HG03066 (cell line): ENCODE data around the gene GEN1.

Experiments
- ATAC-seq: cut with Tn5 transposase; IDR thresholded peaks from one replicate; pipeline ENCODE4 v1.9.1; 2021; ENCODE audit warnings: low read depth; ENCODE audit not compliant: unreplicated experiment

The GEN1 gene

DNA sequence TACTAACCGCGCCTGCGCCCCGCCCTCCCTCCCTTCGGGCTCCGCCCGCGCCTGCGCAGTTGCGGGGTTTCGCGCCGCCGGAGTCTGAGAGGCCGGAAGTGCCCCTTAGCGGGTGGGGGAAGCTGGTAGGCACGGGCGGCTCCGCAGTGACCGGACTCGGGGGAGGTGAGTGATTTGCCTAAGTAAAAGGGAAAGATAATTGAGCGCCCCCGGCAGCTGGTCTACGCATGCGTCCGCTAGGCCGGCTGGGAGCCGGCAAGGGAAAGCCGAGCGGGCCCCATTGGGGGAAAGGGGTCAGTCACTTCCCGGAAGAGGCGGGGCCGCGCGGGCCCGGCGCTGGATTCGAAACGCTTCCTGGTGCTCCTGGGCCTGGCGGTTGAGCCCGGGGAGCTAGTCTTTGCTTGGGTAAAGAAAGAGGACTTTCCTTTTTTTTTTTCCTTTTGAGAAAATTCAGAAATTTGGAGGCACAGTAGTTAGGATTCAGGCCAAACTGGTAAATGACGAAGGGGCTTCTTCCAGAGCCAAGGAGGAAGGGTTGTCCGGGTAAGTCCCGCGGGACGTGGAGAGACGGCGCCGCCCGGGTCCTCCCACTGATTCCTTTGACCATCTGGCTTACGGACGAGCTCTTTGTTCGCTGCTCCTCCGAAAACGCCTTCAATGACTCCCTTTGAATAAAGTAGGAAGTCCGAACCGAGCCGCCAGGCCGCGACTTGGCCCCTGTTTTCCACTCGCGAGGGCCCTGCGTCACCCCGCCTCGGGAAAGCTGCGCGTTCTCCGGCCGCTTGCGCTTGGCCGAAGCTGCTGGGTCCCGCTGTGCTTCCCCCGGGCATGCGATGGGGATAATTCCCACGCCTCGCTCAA, at the start of gene GEN1, which contains the start of gene SMC6:
Gene GEN1, plus strand, starts transcription at position 336 of the 861 bp plus-strand sequence. CDS start 5,806 bp downstream, outside the sequence.
Gene SMC6, minus strand, starts transcription at position 8 of the 861 bp plus-strand sequence. CDS start 7,864 bp downstream, outside the sequence.
- ATAC-seq, result peak; percentile 53

DNA sequence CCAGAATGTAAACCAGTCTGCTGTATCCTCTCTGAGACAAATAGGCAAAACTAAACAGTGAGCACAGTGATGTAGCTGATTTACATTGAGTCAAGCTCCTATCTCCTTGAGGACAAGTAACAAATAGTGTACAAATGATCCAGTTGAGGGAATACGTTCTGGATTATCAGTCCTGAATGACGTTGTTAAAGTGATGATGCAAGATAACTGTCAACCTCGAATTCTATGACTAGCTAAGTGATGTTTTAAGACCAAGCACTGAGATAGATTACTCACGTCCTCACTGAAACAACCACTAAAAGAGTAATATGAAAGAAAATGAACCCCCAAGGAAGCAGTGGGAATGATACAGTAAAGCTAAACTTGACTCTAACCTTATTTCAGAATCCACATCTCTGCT, 47.1 kb upstream of the GEN1 start:
- ATAC-seq, result no peak

- no peak for ATAC-seq
Measured at GRCh38 chr2:17708501-17708900, 45.4 kb upstream of the GEN1 start.

- no peak for ATAC-seq
Measured at GRCh38 chr2:17709897-17710296, 44.0 kb upstream of the GEN1 start.

DNA sequence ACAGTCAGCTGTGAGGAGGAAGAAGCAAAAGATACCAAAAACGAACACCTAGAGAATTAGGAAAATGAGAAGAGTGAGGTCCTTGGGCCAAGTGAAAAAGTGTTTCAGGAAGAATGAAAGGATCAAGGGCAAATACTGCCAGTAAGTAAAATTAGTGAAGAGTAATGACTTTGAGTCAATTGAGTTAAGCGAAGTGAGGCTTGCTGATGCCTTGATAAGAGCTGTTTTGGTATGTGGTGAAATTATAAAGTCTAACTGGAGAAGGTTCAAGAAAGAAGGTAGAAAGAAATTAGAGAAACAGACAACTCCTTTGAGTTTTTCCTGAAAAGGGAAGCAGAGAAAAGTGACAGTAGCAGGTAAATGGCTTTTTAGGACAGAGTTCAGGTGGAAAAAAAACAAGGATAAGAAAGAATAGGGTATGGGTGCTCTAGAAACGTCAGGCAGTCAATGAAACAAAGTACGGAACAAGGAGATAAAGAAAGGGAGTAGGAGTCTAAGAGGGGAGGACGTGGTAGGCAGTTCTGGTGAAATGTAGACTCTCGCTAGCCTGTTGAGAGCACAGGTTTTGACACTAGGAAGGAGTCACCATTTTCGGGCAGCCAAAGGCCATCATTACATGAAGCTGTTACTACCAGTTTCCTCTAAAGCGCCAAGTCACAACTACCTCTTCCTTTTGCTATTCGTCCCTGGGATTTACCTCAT, 43.2 kb upstream of the GEN1 start:
- ATAC-seq, result no peak

DNA sequence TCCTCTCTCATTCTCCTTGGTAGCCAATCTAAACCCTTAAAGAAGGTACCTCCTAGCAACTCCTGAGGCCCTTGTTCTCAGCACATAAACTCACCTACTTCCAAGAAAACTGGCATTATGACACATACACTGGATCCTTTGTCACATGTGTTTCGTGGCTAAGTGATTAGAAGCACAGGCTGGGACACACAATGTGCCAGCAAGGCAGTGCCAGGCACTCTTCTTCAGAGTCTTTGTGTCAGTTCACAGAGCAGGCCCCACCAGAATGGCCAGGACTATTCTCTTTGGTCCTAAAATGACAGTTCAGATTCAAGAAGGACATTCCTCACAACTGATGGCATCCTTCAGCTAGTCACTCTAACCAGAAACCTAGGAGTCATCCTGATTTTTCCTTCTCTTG, 40.6 kb upstream of the GEN1 start:
- no peak for ATAC-seq

- no peak for ATAC-seq
Measured at GRCh38 chr2:17717666-17718065, 36.3 kb upstream of the GEN1 start.

DNA sequence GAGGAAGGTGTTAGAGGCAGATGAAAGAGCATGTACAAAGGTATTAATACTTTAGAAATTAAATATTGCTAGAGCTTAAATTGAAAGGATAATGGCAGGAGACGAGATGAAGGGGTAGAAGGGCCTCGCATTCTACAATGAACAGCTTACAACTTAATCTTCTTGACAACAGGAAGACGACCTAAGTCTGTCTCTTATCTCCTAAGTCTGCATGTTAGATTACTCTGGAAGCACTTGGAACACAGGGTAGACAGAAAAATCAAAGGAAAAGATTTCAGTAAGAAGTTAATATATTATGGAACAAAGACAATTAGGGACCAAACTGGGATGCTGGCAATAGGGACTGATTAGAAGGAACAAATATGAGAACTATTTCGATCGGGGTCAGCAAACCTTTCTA, 35.2 kb upstream of the GEN1 start:
- ATAC-seq, result no peak

DNA sequence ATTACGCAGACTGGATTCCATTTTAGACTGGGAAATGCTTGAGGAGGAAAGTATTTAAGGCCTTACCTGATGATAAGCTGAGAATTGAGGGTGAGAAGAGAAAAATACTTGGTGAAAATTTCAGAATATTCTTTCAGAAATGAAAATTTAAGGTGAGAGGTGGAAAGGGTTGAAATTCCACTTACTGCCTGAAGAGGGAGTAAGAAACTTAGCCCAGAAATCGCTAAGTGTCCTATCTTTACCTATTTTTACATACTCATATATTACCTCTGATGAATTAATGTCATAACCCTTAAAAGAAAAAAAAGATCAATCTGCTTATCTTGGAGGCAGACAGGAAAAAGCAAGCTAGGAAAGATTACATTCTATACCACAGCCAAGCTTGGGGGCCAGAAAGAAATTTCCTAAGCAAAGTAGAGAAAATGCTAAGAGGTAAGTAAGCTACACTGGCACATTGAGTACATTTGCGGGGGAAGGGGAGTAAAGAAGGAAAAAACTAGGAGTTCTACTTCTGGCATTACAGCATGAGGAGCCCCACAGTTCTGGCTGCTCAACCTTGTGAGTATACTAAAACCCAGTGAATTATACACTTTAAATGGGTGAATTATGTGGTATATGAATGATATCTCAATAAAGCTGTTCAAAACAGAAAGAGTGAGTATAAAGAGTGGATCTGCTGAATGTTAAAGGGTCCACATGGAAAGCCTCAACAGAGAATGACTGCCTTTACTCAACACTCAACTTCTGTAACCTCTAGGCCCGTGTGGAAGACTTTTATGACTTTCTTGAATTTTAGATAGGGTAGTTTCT, 34.2 kb upstream of the GEN1 start:
- ATAC-seq, result peak; percentile 72

GRCh38 chr2:17728210-17728609, 25.7 kb upstream of the GEN1 start:
- no peak for ATAC-seq

DNA sequence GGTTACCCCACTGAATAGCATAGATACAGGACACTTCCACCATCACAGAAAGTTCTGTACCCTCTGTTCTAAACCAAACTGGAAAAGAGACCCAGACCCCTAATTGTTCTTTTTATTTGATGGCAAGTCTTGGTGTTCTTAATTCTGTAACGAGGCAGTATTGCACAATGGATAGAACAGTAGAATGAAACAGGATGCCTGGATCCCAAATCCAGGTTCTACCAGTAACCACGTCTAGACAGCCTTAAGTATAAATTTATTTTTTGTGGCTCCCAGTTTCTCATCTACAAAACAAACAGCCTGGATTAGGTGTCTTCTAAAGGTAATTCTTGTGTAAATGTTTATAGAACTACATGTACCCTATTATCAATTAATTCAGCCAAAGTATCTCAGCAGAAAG, 24.1 kb upstream of the GEN1 start:
- no peak for ATAC-seq

GRCh38 chr2:17733599-17733998, 20.3 kb upstream of the GEN1 start:
- ATAC-seq, result no peak

- ATAC-seq, result no peak
Measured at GRCh38 chr2:17735864-17736263, 18.1 kb upstream of the GEN1 start.

- ATAC-seq, result no peak
Measured at GRCh38 chr2:17736989-17737388, 16.9 kb upstream of the GEN1 start.

GRCh38 chr2:17740203-17740602, 13.7 kb upstream of the GEN1 start:
- no peak for ATAC-seq

DNA sequence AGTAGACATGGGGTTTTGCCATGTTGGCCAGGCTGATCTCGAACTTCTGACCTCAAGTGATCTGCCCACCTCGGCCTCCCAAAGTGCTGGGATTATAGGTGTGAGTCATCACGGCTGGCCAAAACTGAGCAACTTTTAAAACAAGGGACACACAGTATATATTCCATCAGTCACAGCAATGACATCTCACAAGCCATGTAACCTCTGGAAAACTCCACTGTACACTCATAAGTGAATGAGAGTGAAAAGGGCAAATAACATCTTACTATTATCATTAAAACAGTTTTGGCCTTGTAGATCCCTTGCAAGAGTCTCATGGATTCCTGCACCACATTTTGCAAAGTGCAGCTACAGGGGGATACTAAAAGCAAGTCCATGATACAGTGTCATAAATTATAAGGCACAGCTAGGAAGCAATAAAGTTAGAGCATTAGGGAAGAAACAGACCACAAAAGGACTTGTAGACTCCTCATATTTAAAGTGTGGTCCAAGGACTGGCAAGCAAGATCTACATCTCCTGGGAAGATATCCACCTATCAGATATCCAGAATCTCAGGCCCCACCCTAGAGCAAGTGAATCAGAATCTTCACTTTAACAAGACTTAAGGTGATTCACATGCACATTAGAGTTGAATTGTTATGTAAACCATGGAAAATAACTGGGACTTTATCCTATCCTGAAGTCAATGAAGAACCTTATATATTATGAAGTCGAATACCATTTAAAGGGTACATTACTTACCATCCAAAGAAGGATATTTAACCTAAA, 6.1 kb upstream of the GEN1 start:
- ATAC-seq, result no peak

DNA sequence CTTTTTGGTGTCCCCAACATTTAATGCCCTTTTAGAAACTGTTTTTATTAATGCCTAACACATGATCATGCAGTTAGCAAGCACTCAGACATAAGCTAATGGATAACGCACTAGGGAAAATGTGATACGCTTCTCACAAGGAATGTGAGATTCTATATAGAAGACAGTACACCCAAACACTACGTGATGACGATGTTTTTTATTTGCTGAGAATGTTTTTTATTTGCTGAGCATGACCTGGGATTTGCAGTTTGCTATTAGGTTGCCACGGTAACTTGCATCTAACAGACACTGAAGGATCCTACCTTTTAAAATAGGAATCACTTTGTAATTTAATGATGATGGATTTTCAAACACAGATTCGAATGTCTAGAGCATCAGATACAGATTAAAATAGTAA, 5.2 kb upstream of the GEN1 start:
- ATAC-seq, result no peak

DNA sequence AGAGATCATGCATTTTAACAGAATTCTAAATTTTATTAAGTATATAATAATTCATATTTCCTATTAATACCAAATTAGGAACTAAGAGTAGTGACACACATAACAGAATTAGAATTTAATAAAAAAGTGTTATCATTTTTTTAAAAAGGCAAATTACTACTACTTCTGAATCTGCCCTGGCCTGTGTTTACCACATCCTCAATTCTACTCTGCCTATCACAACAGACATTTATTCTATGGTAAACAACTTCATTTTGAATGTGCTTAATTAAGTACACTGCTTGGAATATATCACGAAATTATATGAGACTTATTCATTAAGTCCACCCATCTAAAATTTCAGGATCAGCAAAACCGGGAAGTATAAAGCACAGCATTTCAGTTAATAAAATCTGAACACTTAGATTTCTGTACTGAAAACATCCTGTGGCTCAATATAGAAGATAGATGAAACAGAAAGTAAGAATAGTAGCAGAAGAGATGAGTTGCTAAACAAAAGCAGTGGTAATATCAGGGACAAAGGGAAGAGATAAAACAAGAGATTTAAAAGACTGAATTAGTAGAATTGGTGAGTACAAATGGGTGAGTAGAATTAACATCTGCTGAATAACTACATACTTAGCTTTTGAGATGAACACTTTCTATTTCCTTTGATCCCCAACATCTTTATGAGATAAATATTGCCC, 4.0 kb upstream of the GEN1 start:
- peak; percentile 24 for ATAC-seq

DNA sequence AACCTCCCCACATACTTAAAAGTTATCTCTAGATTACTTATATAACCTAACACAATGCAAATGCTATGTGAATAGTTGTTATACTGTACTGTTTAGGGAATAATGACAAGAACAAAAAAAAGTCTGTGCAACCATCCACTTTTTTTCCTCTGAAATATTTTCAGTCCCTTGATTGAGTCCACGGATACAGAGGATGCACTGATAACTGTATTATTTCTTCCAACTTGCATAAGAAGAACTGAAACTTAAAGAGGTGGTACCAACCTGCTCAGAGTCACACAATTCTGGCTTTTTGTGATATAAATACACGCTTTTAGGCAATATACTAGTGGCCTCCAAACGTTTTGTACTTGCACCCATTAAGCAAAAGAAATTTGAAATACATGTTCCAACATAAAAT, 1.7 kb upstream of the GEN1 start:
- ATAC-seq, result no peak
